22Rv1 (cell line): ENCODE data around the gene TCF12.

Source experiments
- CTCF ChIP-seq: fragments of 450-650 bp; IDR thresholded peaks from 2 replicates; pipeline ENCODE4 v1.5.1; 2017; ENCODE audit warnings: mild to moderate bottlenecking
- ZFX ChIP-seq: fragments of 450-650 bp; IDR thresholded peaks from 2 replicates; pipeline ENCODE4 v1.6.1; 2017; ENCODE audit warnings: antibody characterized with exemption, borderline replicate concordance

- TF ChIP-seq CTCF, result no peak
- no peak for TF ChIP-seq ZFX
These were observed 226.0 kb downstream of the TCF12 start for GRCh38 chr15:57144448-57144847.
